Measurements from ENCODE around the gene CPLX3. TPM values are rescaled to one million over a fixed set of nuclear protein-coding genes. Genes with fewer than 3 reads are reported as not detected.

The CPLX3 gene, protein sequence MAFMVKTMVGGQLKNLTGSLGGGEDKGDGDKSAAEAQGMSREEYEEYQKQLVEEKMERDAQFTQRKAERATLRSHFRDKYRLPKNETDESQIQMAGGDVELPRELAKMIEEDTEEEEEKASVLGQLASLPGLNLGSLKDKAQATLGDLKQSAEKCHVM
- not detected in 2 replicates for total RNA-seq
- not detected in 2 replicates for polyA plus RNA-seq
- polyA plus RNA-seq (2012): not detected in 2 replicates
- polyA minus RNA-seq (ENCODE audit: low replicate concordance): not detected in 2 replicates

DNA sequence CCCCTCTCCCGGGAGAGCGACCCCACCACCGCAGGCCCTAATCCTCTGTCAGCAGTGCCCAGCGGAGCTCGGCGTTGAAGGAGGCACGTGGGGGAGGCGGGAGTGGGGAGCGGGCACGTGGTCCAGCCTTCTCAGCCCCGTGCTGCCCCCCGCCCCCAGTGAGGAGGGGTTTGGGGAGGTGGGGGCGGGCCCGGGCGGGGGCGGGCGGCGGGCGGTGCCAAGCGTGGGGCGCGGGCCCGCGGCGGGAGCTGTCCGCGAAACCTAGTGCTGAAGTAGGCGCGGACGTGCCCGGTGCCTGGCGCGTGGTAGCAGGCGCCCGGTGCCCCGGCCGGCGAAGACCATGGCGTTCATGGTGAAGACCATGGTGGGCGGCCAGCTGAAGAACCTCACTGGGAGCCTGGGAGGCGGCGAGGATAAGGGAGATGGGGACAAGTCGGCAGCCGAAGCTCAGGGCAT is at the start of gene CPLX3:
CPLX3 (plus strand) TSS at position 264 of the 456 bp plus-strand sequence; CDS start at position 341, 77 bp downstream.
- no peak for DNase-seq (ENCODE audit: low read depth in 2 of 2)
- Histone ChIP-seq H3K4me2 (ENCODE audit: extremely low read depth, insufficient read depth, low read length) (no peak within 1 kb of the TSS), H3K79me2 (ENCODE audit: control insufficient read depth, insufficient read depth, low read length) (no peaks in the 10 kb centered on the region), H2AFZ (ENCODE audit: low read length) (no peak within 1 kb of the TSS), H3K4me3 (replicated peaks in 1 of 4; ENCODE audit: control extremely low read depth in 1 of 4, insufficient read depth in 1 of 4, low read depth in 3 of 4, low read length in 4 of 4) (no peak within 1 kb of the TSS), H4K20me1 (ENCODE audit: control insufficient read depth, extremely low read depth, insufficient read depth, low read length) (no peaks in the 10 kb centered on the region), H3K9ac (ENCODE audit: insufficient read depth, low read length) (no peak within 1 kb of the TSS), H3K36me3 (ENCODE audit: control insufficient read depth, insufficient read depth, low read length) (no peaks in the 10 kb centered on the region), H3K9me3 (ENCODE audit: control insufficient read depth, insufficient read depth, low read depth, low read length) (no peaks in the 10 kb centered on the region), H3K27me3 (ENCODE audit: control insufficient read depth, insufficient read depth, low read length) (peaks cover 17% of the 10 kb centered on the region), H3K27ac (ENCODE audit: insufficient read depth, low read length) (no peak within 1 kb of the TSS), H3K4me1 (ENCODE audit: control insufficient read depth, extremely low read depth, insufficient read depth, low read length) (no peaks in the 10 kb centered on the region)
- TF ChIP-seq EZH2 (IDR thresholded peaks at IDR 0.05; ENCODE audit: low read length, missing control alignments): no peak
- TF ChIP-seq, protein P1, sequence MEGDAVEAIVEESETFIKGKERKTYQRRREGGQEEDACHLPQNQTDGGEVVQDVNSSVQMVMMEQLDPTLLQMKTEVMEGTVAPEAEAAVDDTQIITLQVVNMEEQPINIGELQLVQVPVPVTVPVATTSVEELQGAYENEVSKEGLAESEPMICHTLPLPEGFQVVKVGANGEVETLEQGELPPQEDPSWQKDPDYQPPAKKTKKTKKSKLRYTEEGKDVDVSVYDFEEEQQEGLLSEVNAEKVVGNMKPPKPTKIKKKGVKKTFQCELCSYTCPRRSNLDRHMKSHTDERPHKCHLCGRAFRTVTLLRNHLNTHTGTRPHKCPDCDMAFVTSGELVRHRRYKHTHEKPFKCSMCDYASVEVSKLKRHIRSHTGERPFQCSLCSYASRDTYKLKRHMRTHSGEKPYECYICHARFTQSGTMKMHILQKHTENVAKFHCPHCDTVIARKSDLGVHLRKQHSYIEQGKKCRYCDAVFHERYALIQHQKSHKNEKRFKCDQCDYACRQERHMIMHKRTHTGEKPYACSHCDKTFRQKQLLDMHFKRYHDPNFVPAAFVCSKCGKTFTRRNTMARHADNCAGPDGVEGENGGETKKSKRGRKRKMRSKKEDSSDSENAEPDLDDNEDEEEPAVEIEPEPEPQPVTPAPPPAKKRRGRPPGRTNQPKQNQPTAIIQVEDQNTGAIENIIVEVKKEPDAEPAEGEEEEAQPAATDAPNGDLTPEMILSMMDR (conservative IDR thresholded peaks at IDR 0.05 in 1 of 2, IDR thresholded peaks at IDR 0.05 in 1 of 2; ENCODE audit: low read depth in 1 of 2, low read length in 2 of 2): no peak

DNA sequence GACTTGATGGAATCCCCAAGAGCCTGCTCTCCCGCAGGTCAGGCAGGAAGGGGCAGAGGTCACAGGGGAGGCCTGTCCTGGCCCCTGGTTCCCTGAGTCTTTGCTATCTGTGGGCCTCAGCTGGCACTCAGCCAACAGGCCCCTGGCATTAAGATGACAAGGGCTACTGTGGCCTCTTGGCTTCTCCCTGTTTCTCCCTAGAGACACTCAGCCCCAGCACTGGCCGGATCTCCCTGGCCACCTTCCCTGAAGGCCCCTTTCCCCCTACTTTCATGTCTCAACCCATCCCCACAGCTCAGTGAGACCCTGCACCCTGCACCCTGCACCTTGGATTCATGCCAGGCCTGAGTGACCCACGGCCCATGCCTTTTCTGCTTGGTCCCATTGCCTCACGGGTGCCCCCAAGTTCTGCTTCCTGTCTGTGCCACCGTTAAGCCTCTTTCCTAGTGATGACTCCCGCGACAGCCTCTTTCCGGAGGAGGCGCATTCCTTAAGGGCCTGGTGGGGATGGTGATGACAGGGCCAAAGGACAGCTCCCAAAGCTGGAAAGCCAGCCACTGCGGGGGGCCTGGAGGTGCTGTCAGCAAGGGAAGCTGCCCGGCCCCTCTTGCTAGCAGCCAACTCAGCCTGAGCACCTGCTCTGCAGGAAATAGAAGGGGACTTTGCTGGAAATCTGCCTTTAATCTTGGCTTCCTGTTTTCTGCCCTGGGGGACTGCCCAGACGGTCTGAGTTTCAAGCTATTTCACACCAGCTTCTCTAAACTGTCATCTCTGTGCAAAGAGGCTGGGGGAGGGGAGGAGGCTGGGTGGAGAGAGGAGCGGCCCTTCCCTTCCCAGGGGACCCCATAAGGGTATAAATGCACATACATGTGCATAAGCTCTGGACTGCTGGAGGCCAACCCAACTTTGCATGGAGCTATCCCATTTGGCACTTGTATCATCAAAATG is 49.3 kb upstream of the CPLX3 start:
- H3K9ac ChIP-seq (ENCODE audit: insufficient read depth, low read length): no peak overlapping the region
- DNase-seq (ENCODE audit: low read depth in 2 of 2): no peak
- H3K79me2 ChIP-seq (ENCODE audit: control insufficient read depth, insufficient read depth, low read length): no peaks in the 10 kb centered on the region
- H3K27me3 ChIP-seq (ENCODE audit: control insufficient read depth, insufficient read depth, low read length): no peaks in the 10 kb centered on the region
- no peak overlapping the region for H3K4me3 ChIP-seq (replicated peaks in 1 of 4; ENCODE audit: control extremely low read depth in 1 of 4, insufficient read depth in 1 of 4, low read depth in 3 of 4, low read length in 4 of 4)
- no peak overlapping the region for H2AFZ ChIP-seq (ENCODE audit: low read length)
- no peaks in the 10 kb centered on the region for H3K9me3 ChIP-seq (ENCODE audit: control insufficient read depth, insufficient read depth, low read depth, low read length)
- H3K27ac ChIP-seq (ENCODE audit: insufficient read depth, low read length): no peak overlapping the region
- H4K20me1 ChIP-seq (ENCODE audit: control insufficient read depth, extremely low read depth, insufficient read depth, low read length): no peaks in the 10 kb centered on the region
- peaks cover 13% of the 10 kb centered on the region for H3K4me1 ChIP-seq (ENCODE audit: control insufficient read depth, extremely low read depth, insufficient read depth, low read length)
- H3K36me3 ChIP-seq (ENCODE audit: control insufficient read depth, insufficient read depth, low read length): no peaks in the 10 kb centered on the region
- H3K4me2 ChIP-seq (ENCODE audit: extremely low read depth, insufficient read depth, low read length): no peak overlapping the region
- TF ChIP-seq EZH2 (IDR thresholded peaks at IDR 0.05; ENCODE audit: low read length, missing control alignments): no peak
- TF ChIP-seq, protein P1 (conservative IDR thresholded peaks at IDR 0.05 in 1 of 2, IDR thresholded peaks at IDR 0.05 in 1 of 2; ENCODE audit: low read depth in 1 of 2, low read length in 2 of 2): no peak

Measured in fibroblast of lung (primary cell).